Esophagus muscularis mucosa (tissue), 4 donors: ENCODE results near the gene SREK1IP1. TPM values are rescaled to one million over a fixed set of nuclear protein-coding genes. Genes with fewer than 3 reads are reported as not detected.
"Not testable (repeated sequence)": the region's sequence is repeated elsewhere in the genome, so short reads cannot be mapped to it uniquely, and the experiment has no call there.

ENCODE experiments used
- DNase-seq: peaks from one replicate; pipeline ENCODE4 v3.0.0-alpha.2; 2017; ENCODE audit errors: extremely low spot score
- H3K27ac ChIP-seq, 4 donors: fragments of 200-600 bp; sonication (generic); replicated peaks in 1 of 4; 1 replicate in 3 of 4; 2 replicates in 1 of 4; pipeline ENCODE4 v1.5.1; 2016 to 2019; ENCODE audit warnings: mild to moderate bottlenecking in 1 of 4
- H3K27me3 ChIP-seq, 4 donors: fragments of 200-600 bp; sonication (generic); one replicate each; pipeline versions ENCODE4 v1.5.1 to v1.6.0; 2016 to 2019
- H3K36me3 ChIP-seq, 4 donors: fragments of 200-600 bp; sonication (generic); one replicate each; pipeline ENCODE4 v1.5.1; 2016 to 2019
- H3K4me1 ChIP-seq, 4 donors: fragments of 200-600 bp; sonication (generic); one replicate each; pipeline ENCODE4 v1.5.1; 2016 to 2019
- H3K4me3 ChIP-seq, 4 donors: fragments of 200-600 bp; sonication (generic); 1 replicate in 2 of 4; 2 replicates in 2 of 4; pipeline ENCODE4 v1.5.1; 2016 to 2019; ENCODE audit warnings: mild to moderate bottlenecking in 4 of 4, moderate library complexity in 1 of 4
- H3K9me3 ChIP-seq, 4 donors: fragments of 200-600 bp; sonication (generic); 1 replicate in 3 of 4; 2 replicates in 1 of 4; pipeline ENCODE4 v1.5.1; 2016 to 2019
- CTCF ChIP-seq, 3 experiments: fragments of 200-600 bp in 2 of 3; fragments of 450-650 bp in 1 of 3; sonication (generic) in 2 of 3; IDR thresholded peaks; one replicate each; pipeline ENCODE4 v1.5.1; 2017 to 2019; ENCODE audit warnings: antibody characterized with exemption in 3 of 3, mild to moderate bottlenecking in 2 of 3, moderate library complexity in 1 of 3
- EP300 ChIP-seq: sonication (generic); formaldehyde crosslinking; IDR thresholded peaks from one replicate; pipeline ENCODE4 v1.6.1; 2017; ENCODE audit warnings: antibody characterized with exemption
- POLR2A ChIP-seq: fragments of 450-650 bp; IDR thresholded peaks from one replicate; pipeline ENCODE4 v1.6.1; 2017; ENCODE audit warnings: antibody characterized with exemption, moderate library complexity, mild to moderate bottlenecking, low read depth
- POLR2AphosphoS5 ChIP-seq, 2 donors: sonication (generic); formaldehyde crosslinking; IDR thresholded peaks; one replicate each; pipeline ENCODE4 v1.6.1; 2017; ENCODE audit warnings: antibody characterized with exemption in 2 of 2
- WGBS: methylation state at CpG from one replicate; pipeline ENCODE4 v1.1.5; 2018; 5-methylcytosine and 5-hydroxymethylcytosine counted together
- intact Hi-C: fragments of 100-400 bp; cut with DNase I; formaldehyde crosslinking; loops from one replicate; pipeline ENCODE4 v1.15.1; 2023
- total RNA-seq, 4 donors: library from RNA; depleted of rRNA; stranded (reverse); fragments of >200 nt; gene quantifications; one replicate each; pipeline versions ENCODE4 v1.1.0 to v1.2.1, GENCODE V29; 2016

The SREK1IP1 gene
- total RNA-seq, 4 donors from 2014 or later: 10.7 to 17.4 (median 11.0) TPM

GRCh38 chr5:64722588-64722987, 45.9 kb downstream of the SREK1IP1 start:
- Histone ChIP-seq H3K27ac (no peak overlapping the region), H3K9me3 (no peaks in the 10 kb centered on the region), H3K36me3 (peaks cover 19 to 62% (median 36%) of the 10 kb centered on the region in 4 donors), H3K4me1 (no peaks in the 10 kb centered on the region), H3K4me3 (no peak overlapping the region), H3K27me3 (no peaks in the 10 kb centered on the region)
- TF ChIP-seq CTCF (IDR thresholded peaks at IDR 0.05) (no peak), POLR2A (no peak), POLR2AphosphoS5 (IDR thresholded peaks at IDR 0.05) (no peak), EP300 (no peak)
- DNase-seq: no peak
- 93% methylated on average over 3 of the region's 3 CpGs for WGBS
- intact Hi-C loops: no loop called here

GRCh38 chr5:64714495-64714894, 54.0 kb downstream of the SREK1IP1 start:
- WGBS: 86% methylated on average over 10 of the region's 16 CpGs

GRCh38 chr5:64707191-64707590, 61.3 kb downstream of the SREK1IP1 start:
- Histone ChIP-seq H3K9me3 (no peaks in the 10 kb centered on the region), H3K4me1 (peaks cover 0 to 9% (median 7%) of the 10 kb centered on the region in 4 donors), H3K36me3 (no peaks in the 10 kb centered on the region), H3K27ac (no peak overlapping the region), H3K27me3 (no peaks in the 10 kb centered on the region), H3K4me3 (no peak overlapping the region)
- intact Hi-C loops: no loop called here
- 86% methylated on average over 2 of the region's 2 CpGs for WGBS
- DNase-seq: no peak
- TF ChIP-seq POLR2AphosphoS5 (IDR thresholded peaks at IDR 0.05): no peak
- no peak for TF ChIP-seq EP300
- no peak for TF ChIP-seq CTCF (IDR thresholded peaks at IDR 0.05)
- no peak for TF ChIP-seq POLR2A

More at GRCh38 chr5:64714495-64714894, 54.0 kb downstream of the SREK1IP1 start:
- H3K27me3 ChIP-seq, H3K27ac ChIP-seq, H3K36me3 ChIP-seq, H3K4me1 ChIP-seq, H3K4me3 ChIP-seq, DNase-seq, H3K9me3 ChIP-seq, intact Hi-C loops: not testable (repeated sequence)

- H3K27me3 ChIP-seq, DNase-seq, H3K9me3 ChIP-seq, H3K36me3 ChIP-seq, H3K4me1 ChIP-seq, H3K4me3 ChIP-seq, H3K27ac ChIP-seq, intact Hi-C loops: not testable (repeated sequence)
- 38% methylated on average over 2 of the region's 2 CpGs for whole genome bisulfite sequencing
Measured at GRCh38 chr5:64706074-64706473, 62.4 kb downstream of the SREK1IP1 start.

DNA sequence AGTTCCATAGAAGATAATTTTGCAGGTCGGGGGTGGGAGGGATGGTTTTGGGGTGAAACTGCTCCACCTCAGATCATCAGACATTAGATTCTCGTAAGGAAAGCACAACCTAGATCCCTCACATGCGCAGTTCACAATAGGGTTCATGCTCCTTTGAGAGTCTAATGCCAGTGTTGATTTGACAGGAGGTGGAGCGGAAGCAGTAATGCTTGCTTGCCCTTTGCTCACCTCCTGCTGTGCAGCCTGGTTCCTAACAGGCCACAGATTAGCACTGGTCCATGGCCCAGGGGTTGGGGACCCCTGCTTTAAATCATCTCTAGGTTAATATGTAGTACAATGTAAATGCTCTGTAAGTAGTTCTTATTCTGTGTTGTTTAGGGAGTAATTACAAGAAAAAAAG, 67.7 kb downstream of the SREK1IP1 start:
- intact Hi-C loops: no loop called here
- WGBS: 93% methylated on average over 4 of the region's 4 CpGs
- H3K27me3 ChIP-seq: no peaks in the 10 kb centered on the region
- H3K4me1 ChIP-seq: peaks cover 0 to 9% (median 7%) of the 10 kb centered on the region in 4 donors
- H3K36me3 ChIP-seq: no peaks in the 10 kb centered on the region
- TF ChIP-seq CTCF (IDR thresholded peaks at IDR 0.05) (no peak), EP300 (no peak), POLR2AphosphoS5 (IDR thresholded peaks at IDR 0.05) (no peak), POLR2A (no peak)
- H3K27ac ChIP-seq: no peak overlapping the region
- DNase-seq: no peak
- H3K9me3 ChIP-seq: peaks cover 0 to 10% (median 3%) of the 10 kb centered on the region in 4 donors
- no peak overlapping the region for H3K4me3 ChIP-seq

DNA sequence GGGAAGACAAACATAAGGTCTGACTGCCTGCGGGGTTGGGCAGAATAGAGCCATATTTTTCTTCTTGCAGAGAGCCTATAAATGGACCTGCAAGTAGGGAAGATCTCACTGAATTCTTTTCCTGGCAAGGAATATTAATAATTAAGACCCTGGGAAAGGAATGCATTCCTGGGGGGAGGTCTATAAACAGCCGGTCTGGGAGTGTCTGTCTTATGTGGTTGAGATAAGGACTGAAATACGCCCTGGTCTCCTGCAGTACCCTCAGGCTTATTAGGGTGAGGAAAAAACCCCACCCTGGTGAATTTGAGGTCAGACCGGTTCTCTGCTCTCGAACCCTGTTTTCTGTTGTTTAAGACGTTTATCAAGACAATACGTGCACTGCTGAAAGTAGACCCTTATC, 72.1 kb downstream of the SREK1IP1 start:
- DNase-seq, H3K4me1 ChIP-seq, H3K27me3 ChIP-seq, H3K4me3 ChIP-seq, H3K36me3 ChIP-seq, H3K27ac ChIP-seq, intact Hi-C loops: not testable (repeated sequence)
- 94% methylated on average over 7 of the region's 7 CpGs for WGBS
- H3K9me3 ChIP-seq: peaks cover 0 to 10% (median 3%) of the 10 kb centered on the region in 4 donors
